SHP77 treated with DMSO at 0.1 percent for 48 hours (cell line): ENCODE data around the gene ZNF683.
"Not testable (repeated sequence)": the region's sequence is repeated elsewhere in the genome, so short reads cannot be mapped to it uniquely, and the experiment has no call there.

Source experiments
- DNase-seq: peaks from one replicate; lab custom pipeline; 2025; lab: John Stamatoyannopoulos, UW

Gene ZNF683

GRCh38 chr1:26336477-26337205 is 35.9 kb downstream of the ZNF683 start:
- DNase-seq, result peak; percentile 55

GRCh38 chr1:26335774-26336476 is 36.6 kb downstream of the ZNF683 start:
- no peak for DNase-seq

GRCh38 chr1:26333312-26333711 is 39.2 kb downstream of the ZNF683 start:
- DNase-seq, result not testable (repeated sequence)

GRCh38 chr1:26330276-26330675 is 42.3 kb downstream of the ZNF683 start:
- DNase-seq, result no peak

GRCh38 chr1:26329380-26329779 is 43.2 kb downstream of the ZNF683 start:
- not testable (repeated sequence) for DNase-seq

- DNase-seq, result no peak
Measured at GRCh38 chr1:26328597-26328996, 44.0 kb downstream of the ZNF683 start.

- DNase-seq, result peak; percentile 88
Measured at GRCh38 chr1:26327956-26328362, 44.6 kb downstream of the ZNF683 start.

- DNase-seq, result no peak
Measured at GRCh38 chr1:26324550-26324949, 48.0 kb downstream of the ZNF683 start.

- DNase-seq, result no peak
Measured at GRCh38 chr1:26323382-26323781, 49.2 kb downstream of the ZNF683 start.

GRCh38 chr1:26322042-26322331 is 50.6 kb downstream of the ZNF683 start:
- DNase-seq, result no peak

GRCh38 chr1:26321315-26322041 is 51.1 kb downstream of the ZNF683 start:
- DNase-seq, result peak; percentile 23

GRCh38 chr1:26320896-26321295 is 51.7 kb downstream of the ZNF683 start:
- DNase-seq, result no peak

- DNase-seq, result no peak
Measured at GRCh38 chr1:26318338-26319064, 54.0 kb downstream of the ZNF683 start.

GRCh38 chr1:26317612-26318337 is 54.8 kb downstream of the ZNF683 start, which contains the start of gene CD52:
Gene CD52 (plus strand): TSS chr1:26317958. CDS start chr1:26318018, 60 bp downstream.
- no peak for DNase-seq

- DNase-seq, result no peak
Measured at GRCh38 chr1:26317146-26317545, 55.4 kb downstream of the ZNF683 start.

- no peak for DNase-seq
Measured at GRCh38 chr1:26315874-26316850, 56.4 kb downstream of the ZNF683 start.

GRCh38 chr1:26314501-26314900 is 58.0 kb downstream of the ZNF683 start:
- no peak for DNase-seq
